SHP77 treated with DMSO at 0.1 percent for 48 hours (cell line): Measurements from ENCODE around the gene SRP14.
"Not testable (repeated sequence)": the region's sequence is repeated elsewhere in the genome, so short reads cannot be mapped to it uniquely, and the experiment has no call there.

Source experiments
- DNase-seq: peaks from one replicate; lab custom pipeline; 2025; lab: John Stamatoyannopoulos, UW

SRP14 gene

DNA sequence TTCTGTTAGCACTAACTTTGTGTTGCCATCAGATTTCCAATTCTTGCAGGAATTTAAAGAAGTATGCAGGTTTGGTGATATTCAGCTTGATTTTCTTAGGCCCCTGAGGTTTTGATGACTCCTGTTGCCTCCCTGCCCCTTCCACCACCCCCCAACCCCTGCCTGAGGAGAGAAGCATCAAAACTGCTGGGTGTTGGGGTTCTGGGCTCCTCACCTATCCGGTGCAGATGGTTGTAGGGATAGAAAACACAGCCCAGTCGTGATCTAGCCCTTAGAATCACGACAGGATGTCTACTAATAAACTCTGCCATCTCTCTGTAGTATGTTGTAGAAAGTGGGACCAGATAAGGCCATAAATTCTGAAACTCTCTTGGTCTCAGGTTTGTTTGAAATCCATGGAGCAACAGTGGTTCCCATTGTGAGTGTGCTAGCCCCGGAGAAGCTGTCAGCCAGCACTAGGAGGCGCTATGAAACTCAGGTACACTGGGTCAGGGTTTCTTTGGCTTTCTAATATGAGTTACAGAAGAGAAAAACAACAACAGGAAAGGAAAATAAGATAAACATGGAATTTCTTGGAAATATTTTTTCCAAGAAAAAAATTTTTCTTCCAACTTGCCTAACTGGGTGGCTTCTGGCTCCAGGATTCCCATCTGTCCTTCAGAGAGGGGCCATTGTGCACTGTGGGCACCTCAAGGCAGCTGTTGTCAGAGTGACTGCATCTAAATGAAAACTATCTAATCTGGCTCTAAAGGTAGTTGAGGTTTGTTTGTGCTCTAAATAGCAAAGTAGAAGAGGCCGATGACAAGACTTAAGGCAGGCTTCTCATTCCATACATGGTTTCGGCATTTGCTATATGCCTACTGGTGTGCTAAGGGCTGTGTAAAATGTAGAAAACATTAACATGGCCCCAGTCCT lies 8.7 kb downstream of the SRP14 start:
- no peak for DNase-seq

- DNase-seq = no peak
Measured at GRCh38 chr15:40028853-40029252, 10.1 kb downstream of the SRP14 start.

GRCh38 chr15:40028193-40028592 lies 10.8 kb downstream of the SRP14 start:
- no peak for DNase-seq

DNA sequence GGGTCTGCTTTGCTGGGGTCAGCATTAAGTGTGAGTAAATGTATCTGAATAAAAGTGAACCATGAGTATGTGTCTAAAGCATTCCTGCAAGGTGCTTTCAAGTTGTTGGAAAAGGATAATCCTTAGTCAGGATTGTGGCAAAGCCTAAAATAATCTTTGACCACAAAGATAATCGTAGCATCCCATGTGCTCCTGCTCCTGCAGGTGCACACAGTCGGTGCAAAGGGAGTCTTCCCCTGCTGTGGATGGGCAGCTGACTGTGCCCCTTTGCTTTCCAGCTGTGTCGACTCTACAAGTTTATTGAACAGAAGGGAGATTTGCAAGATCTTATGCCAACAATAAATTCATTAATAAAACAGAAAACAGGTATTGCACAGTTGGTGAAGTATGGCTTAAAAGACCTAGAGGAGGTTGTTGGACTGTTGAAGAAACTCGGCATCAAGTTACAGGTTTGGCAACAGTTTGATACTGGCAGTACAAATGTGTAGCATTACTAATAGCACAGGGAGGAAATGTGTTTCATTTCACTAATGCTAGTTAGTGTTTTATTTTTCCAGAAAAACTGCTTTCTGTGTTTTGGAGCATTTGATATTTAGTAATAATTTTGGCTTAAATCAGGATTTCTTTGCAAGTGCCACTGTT lies 22.6 kb downstream of the SRP14 start:
- no peak for DNase-seq

GRCh38 chr15:40014390-40014789 lies 24.6 kb downstream of the SRP14 start:
- no peak for DNase-seq

- not testable (repeated sequence) for DNase-seq
Measured at GRCh38 chr15:40013372-40013771, 25.6 kb downstream of the SRP14 start.

DNA sequence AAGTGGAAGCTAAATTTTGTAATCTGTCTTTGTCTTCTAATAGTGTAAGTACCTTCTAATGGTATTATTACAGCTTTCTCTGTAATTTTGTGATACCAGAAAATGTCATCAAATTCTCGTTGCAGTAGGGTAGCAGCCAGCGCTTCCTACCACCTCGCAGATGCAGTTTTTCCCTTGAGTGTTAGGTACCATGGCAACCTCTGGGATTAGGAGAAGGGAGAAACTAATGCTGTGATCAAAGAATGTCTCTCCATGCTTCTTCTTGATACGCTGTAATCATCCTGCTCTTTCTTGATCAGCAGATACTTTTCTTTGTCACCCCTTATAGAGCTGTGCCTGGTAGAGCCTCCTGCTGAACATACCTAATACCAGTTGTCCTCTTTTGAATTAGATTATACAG lies 27.7 kb downstream of the SRP14 start:
- no peak for DNase-seq

DNA sequence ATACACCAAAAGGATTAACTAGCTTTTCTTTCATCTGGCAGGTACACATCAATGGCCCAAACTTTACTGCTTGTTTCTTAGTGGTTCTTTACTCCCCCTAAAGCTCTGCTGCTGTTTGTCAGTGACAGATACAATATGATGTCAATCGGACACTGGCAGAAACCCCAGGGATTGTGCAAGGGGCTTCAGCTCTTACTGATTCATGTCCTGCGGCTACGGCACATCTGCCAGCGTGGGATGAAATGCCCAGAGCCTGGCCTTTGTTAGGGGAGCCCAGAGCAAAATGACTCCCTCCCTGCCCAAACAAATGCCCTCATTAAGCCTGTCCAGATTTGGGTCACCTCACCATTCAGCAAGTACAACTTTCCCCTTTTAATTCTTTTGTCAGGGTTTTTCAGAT lies 28.3 kb downstream of the SRP14 start:
- no peak for DNase-seq

DNA sequence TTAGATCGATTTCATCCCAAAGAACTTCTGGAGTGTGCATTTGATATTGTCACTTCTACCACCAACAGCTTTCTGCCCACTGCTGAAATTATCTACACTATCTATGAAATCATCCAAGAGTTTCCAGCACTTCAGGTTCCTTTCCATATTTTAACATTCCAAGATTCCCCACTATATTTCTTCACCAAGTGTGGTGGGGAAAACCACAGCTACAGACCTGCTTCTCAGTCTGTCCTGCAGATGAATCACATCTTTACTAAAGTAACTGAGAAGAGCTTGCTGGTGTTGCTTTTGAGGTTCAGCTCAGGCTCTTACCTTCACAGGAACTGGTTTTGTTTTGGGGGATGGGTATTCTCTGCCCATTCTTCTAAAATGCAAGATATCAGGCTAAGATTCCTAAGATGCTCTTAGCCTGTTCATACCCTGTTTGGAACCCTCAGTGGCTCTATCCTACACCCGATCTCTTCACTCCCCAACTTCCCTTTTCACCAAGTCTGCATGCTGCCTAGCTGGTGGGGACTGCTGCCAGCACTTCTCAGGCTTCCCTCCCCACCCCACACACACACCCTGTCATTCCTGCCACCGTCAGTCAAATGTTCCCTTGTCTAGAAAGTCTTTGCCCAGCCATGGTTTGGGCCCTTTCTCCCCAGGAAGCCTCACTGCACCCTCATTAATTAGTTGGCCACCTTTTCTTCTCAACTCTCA lies 30.8 kb downstream of the SRP14 start:
- no peak for DNase-seq

GRCh38 chr15:40006646-40007045 lies 32.3 kb downstream of the SRP14 start:
- no peak for DNase-seq

- DNase-seq = no peak
Measured at GRCh38 chr15:40006003-40006402, 33.0 kb downstream of the SRP14 start.

GRCh38 chr15:40003116-40003916 lies 35.7 kb downstream of the SRP14 start:
- DNase-seq = no peak

DNA sequence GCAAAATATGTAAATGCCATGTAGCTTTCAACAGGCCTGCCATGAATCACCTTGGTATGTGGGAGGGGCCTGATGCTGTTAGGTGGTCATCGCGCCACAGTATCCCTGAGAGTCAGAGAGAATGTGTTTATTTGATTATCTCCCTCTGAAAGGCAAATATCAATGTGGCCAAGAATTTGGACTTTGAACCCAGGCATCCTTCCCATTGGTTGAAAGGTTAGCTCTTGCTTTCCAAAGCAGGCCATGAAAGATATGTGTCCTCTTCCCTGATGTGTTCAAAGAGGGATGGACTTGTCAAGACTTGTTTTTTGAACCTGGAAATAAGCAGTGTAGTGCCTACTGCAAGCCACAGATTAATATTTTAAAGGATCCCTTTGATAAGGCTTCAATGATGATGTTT lies 36.7 kb downstream of the SRP14 start:
- no peak for DNase-seq

- no peak for DNase-seq
Measured at GRCh38 chr15:39999538-40000200, 39.3 kb downstream of the SRP14 start.

- no peak for DNase-seq
Measured at GRCh38 chr15:39998511-39999077, 40.4 kb downstream of the SRP14 start.

DNA sequence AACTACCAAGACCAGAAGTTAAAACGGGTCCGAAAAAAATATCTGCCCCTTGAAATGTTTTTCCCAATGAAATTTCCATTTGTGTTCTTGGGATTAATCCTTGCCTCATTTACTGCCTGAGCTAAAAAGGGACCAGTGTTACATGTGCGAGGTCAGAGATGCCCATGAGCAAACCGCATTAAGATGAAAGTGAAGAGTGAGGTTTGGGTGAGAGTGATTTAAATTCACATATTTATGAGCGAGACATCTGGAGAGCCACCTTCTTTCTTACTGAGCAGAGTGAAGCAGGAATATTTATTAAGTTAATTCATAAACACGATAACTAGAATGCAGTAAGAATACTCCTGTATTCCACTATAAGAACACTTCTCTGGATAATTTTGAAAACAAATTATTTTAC lies 41.3 kb downstream of the SRP14 start:
- DNase-seq = no peak

DNA sequence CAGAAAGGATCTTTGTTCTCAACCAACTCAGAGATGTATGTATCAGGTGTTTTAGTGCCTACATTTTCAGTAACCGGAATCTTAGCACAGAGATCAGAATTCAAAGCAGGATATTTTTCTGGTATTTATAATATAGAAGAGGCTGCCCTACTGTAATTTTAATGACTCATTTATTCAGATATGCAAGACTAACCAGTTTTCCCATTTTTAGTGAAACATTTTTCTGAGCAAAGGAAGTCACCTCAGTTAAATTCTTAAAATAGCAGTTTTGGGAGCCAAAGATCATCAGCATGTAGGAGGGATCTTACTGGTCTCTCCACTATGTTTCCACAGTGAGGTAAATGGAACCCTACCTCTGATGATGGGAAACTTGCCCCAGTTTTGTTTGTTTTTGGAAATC lies 42.0 kb downstream of the SRP14 start:
- DNase-seq = no peak

- DNase-seq = not testable (repeated sequence)
Measured at GRCh38 chr15:39996228-39996627, 42.8 kb downstream of the SRP14 start.

- DNase-seq = not testable (repeated sequence)
Measured at GRCh38 chr15:39992953-39993352, 46.0 kb downstream of the SRP14 start.

DNA sequence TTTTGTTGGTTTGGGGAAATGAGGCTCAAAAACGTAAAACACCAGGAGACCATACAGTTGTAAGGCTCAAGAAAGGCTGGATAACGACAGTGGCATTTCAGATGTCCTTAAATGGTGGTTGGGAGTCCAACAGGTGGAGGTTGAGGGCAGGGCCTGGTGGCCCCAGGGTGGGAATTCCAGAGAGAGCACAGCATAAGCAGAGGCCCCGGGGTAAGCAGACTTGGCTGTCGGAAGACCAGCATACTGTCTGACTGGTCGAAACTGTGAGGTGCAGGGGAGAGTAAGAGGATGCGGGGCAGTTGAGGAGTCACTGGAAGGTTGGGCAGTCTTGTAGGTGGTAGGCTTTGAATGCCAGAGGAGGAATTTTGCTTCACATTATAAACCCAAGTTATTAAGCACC lies 48.3 kb downstream of the SRP14 start:
- DNase-seq = no peak

GRCh38 chr15:39987821-39988220 lies 51.2 kb downstream of the SRP14 start:
- no peak for DNase-seq
